ENCODE results near the gene ERICH4. TPM values are rescaled to one million over a fixed set of nuclear protein-coding genes. Genes with fewer than 3 reads are reported as not detected.

Gene ERICH4
- total RNA-seq, 5 donors from 2014 or later (not counting 1 experiment from before 2014, with no cell fraction given), result 0.29 to 0.55 TPM; not detected in 3

- H3K36me3 ChIP-seq (ENCODE audit: control insufficient read depth in 2 of 2, extremely low read depth in 1 of 2, insufficient read depth in 1 of 2, low read length in 1 of 2), result no peaks in the 10 kb centered on the region
- 95% methylated on average over 2 of the region's 5 CpGs for WGBS (ENCODE audit: insufficient coverage)
- H3K4me1 ChIP-seq (ENCODE audit: control insufficient read depth in 1 of 2, extremely low read depth in 1 of 2, insufficient read depth in 2 of 2, low read length in 2 of 2), result no peaks in the 10 kb centered on the region
- Mint-ChIP-seq H3K27ac (no peak overlapping the region), H3K4me3 (no peak overlapping the region), H3K9me3 (peaks cover 0 to 3% (median 0%) of the 10 kb centered on the region in 3 donors), H3K4me1 (no peaks in the 10 kb centered on the region), H3K27me3 (peaks cover 7 to 12% of the 10 kb centered on the region in 2 donors), H3K36me3 (no peaks in the 10 kb centered on the region)
- H3K4me3 ChIP-seq (ENCODE audit: control insufficient read depth in 1 of 2, extremely low read depth in 1 of 2, low read length in 1 of 2), result no peak overlapping the region
- ATAC-seq (replicated peaks in 1 of 4) (no peak), DNase-seq (no peak)
- ChIA-PET POLR2A (interaction anchor here in 1 of 2 donors (0.7 kb wide), 1 partner anchor 475 kb away, joined by 3 read pairs; no protein-coding TSS in a partner anchor), CTCF (no interaction called here)
- no peaks in the 10 kb centered on the region for H3K9me3 ChIP-seq
- peaks cover 0 to 2% of the 10 kb centered on the region in 2 experiments for H3K27me3 ChIP-seq (replicated peaks in 1 of 2; ENCODE audit: control insufficient read depth in 2 of 2, extremely low read depth in 1 of 2, insufficient read depth in 2 of 2, low read length in 1 of 2)
- H3K27ac ChIP-seq (ENCODE audit: low read length), result no peak overlapping the region
Measured at GRCh38 chr19:41492843-41493242, 49.9 kb downstream of the ERICH4 start.

Other genes with a start within 250 kb of the ERICH4 start
- gene CYP2S1, start 249.9 kb upstream of the ERICH4 start, total RNA-seq, result 1 to 10 TPM in 1 of 5 donors, under 1 TPM in 3, not detected in 1; 0.20 to 1.2 (median 0.51) TPM
- under 1 TPM in 3 of 5 donors, not detected in 2; 0.16 to 0.70 (median 0.47) TPM for gene AXL, start 223.9 kb upstream of the ERICH4 start, total RNA-seq
- 100 to 1,000 TPM; 275 to 350 (median 307) TPM for gene HNRNPUL1, start 178.8 kb upstream of the ERICH4 start, total RNA-seq
- gene CCDC97, start 133.0 kb upstream of the ERICH4 start, total RNA-seq, result 10 to 100 TPM; 38.9 to 61.5 (median 55.1) TPM
- gene TGFB1, start 89.2 kb upstream of the ERICH4 start, total RNA-seq, result 100 to 1,000 TPM; 170 to 412 (median 206) TPM
- gene B9D2, start 79.0 kb upstream of the ERICH4 start, total RNA-seq, result 10 to 100 TPM; 15.3 to 27.9 (median 16.4) TPM
- gene TMEM91, start 66.6 kb upstream of the ERICH4 start, total RNA-seq, result 10 to 100 TPM in 3 of 5 donors, 1 to 10 TPM in 2; 9.9 to 14.7 (median 13.2) TPM
- gene EXOSC5, start 45.8 kb upstream of the ERICH4 start, total RNA-seq, result 10 to 100 TPM; 12.4 to 32.8 (median 27.1) TPM
- 10 to 100 TPM; 13.0 to 28.6 (median 27.0) TPM for gene BCKDHA, start 45.3 kb upstream of the ERICH4 start, total RNA-seq
- gene B3GNT8, start 15.8 kb upstream of the ERICH4 start, total RNA-seq, result 1 to 10 TPM in 4 of 5 donors, under 1 TPM in 1; 0.76 to 5.0 (median 1.3) TPM
- 10 to 100 TPM; 19.5 to 33.9 (median 24.7) TPM for gene DMAC2, start 3.2 kb upstream of the ERICH4 start, total RNA-seq
- 10 to 100 TPM; 34.5 to 63.1 (median 40.3) TPM for gene CEACAM21, start 133.0 kb downstream of the ERICH4 start, total RNA-seq
- 1 to 10 TPM in 1 of 5 donors, under 1 TPM in 3, not detected in 1; 0.46 to 1.0 (median 0.68) TPM for gene CEACAM4, start 183.9 kb downstream of the ERICH4 start, total RNA-seq
- not detected for gene CEACAM7, start 245.1 kb downstream of the ERICH4 start, total RNA-seq

Measured in T-cell (primary cell).